HepG2 (cell line): ENCODE data around the gene REPS2. TPM values are rescaled to one million over a fixed set of nuclear protein-coding genes. Genes with fewer than 3 reads are reported as not detected.

ENCODE experiments used
- ATAC-seq: fragments of 200-7000 bp; cut with Tn5 transposase; 3 replicates; pipeline ENCODE4 v1.9.1; 2020; ENCODE audit warnings: mild to moderate bottlenecking, moderate library complexity
- BruUV-seq: library from RNA; stranded (reverse); fragments of 400-500 nt; replicated peaks from 2 replicates; lab custom pipeline; 2021; lab: Mats Ljungman, UMichigan
- CTCF ChIA-PET: fragments of 300-600 bp; formaldehyde crosslinking; extraction: SDS; loops from one replicate; lab custom pipeline; 2021; ENCODE audit warnings: low total read pairs, inconsistent platforms, low intra/inter-chr PET ratio; lab: Yijun Ruan, JAX
- POLR2A ChIA-PET: fragments of 350-600 bp; sonication (Branson Sonifier 250); formaldehyde crosslinking; loops from one replicate; lab custom pipeline; 2020; ENCODE audit warnings: antibody characterized with exemption, inconsistent platforms; lab: Yijun Ruan, JAX
- DNase-seq: peaks from one replicate; pipeline ENCODE4 v3.0.0-alpha.2; 2015; ENCODE audit warnings: low spot score
- FAIRE-seq: peaks from 3 replicates; lab custom pipeline; 2011; peaks lifted over from hg19 to GRCh38; lab: Jason Lieb, UNC
- H2AFZ ChIP-seq: one replicate; pipeline ENCODE4 v1.6.1; 2011; ENCODE audit warnings: low read length, inconsistent platforms
- H3K27ac ChIP-seq: fragments of 300-600 bp; 3 replicates; pipeline ENCODE4 v1.8.0; 2011; ENCODE audit warnings: mixed run types, mild to moderate bottlenecking, mixed read lengths, low read length, inconsistent platforms; ENCODE audit not compliant: insufficient read depth; ENCODE audit errors: extremely low read length
- H3K27me3 ChIP-seq, 2 experiments: fragments of 200-600 bp in 1 of 2; 2 replicates in 1 of 2; 3 replicates in 1 of 2; pipeline versions ENCODE4 v1.6.0 to v1.8.0; 2011; ENCODE audit warnings: low read length in 2 of 2, mild to moderate bottlenecking in 2 of 2, moderate library complexity in 2 of 2, inconsistent platforms in 1 of 2; ENCODE audit not compliant: insufficient read depth in 2 of 2, control insufficient read depth in 1 of 2
- H3K36me3 ChIP-seq, 2 experiments: fragments of 200-600 bp in 1 of 2; replicated peaks in 1 of 2; 2 replicates in 1 of 2; 3 replicates in 1 of 2; pipeline versions ENCODE4 v1.5.1 to v1.8.0; 2011; ENCODE audit warnings: low read length in 2 of 2, inconsistent platforms in 1 of 2; ENCODE audit not compliant: insufficient read depth in 2 of 2, control insufficient read depth in 1 of 2
- H3K4me1 ChIP-seq: 2 replicates; pipeline ENCODE4 v1.5.1; 2012; ENCODE audit warnings: low read length, inconsistent platforms; ENCODE audit not compliant: insufficient read depth
- H3K4me2 ChIP-seq: 2 replicates; pipeline ENCODE4 v1.6.0; 2011; ENCODE audit warnings: low read depth, low read length, inconsistent platforms
- H3K4me3 ChIP-seq, 3 experiments: fragments of 200-600 bp in 1 of 3; sonication (generic), shearing (Covaris generic) in 1 of 3; replicated peaks in 1 of 3; 2 replicates each; pipeline ENCODE4 v1.5.1; 2011 to 2016; ENCODE audit warnings: low read length in 3 of 3, inconsistent platforms in 2 of 3, low read depth in 2 of 3, mild to moderate bottlenecking in 2 of 3, control low read depth in 1 of 3, mixed read lengths in 1 of 3; ENCODE audit not compliant: insufficient read depth in 1 of 3
- H3K79me2 ChIP-seq: one replicate; pipeline ENCODE4 v1.6.1; 2011; ENCODE audit warnings: low read length, inconsistent platforms; ENCODE audit not compliant: insufficient read depth
- H3K9ac ChIP-seq: 2 replicates; pipeline ENCODE4 v1.6.0; 2011; ENCODE audit warnings: mild to moderate bottlenecking, low read depth, low read length, inconsistent platforms; ENCODE audit not compliant: insufficient read depth
- H3K9me3 ChIP-seq: 2 replicates; pipeline ENCODE4 v1.5.1; 2012; ENCODE audit warnings: mild to moderate bottlenecking, low read length
- H4K20me1 ChIP-seq: 2 replicates; pipeline ENCODE4 v1.6.0; 2011; ENCODE audit warnings: inconsistent platforms, mild to moderate bottlenecking, low read length, moderate library complexity; ENCODE audit not compliant: insufficient read depth
- ARID5B ChIP-seq: IDR thresholded peaks from 2 replicates; pipeline ENCODE4 v1.4.0; 2020; ENCODE audit warnings: mild to moderate bottlenecking, missing genetic modification reagents
- MAFF ChIP-seq: IDR thresholded peaks from 2 replicates; pipeline ENCODE4 v1.6.1; 2011; ENCODE audit warnings: low read depth, low read length, improper control_type of control experiment
- PLSCR1 ChIP-seq: sonication (generic); formaldehyde crosslinking; IDR thresholded peaks from 2 replicates; pipeline ENCODE4 v1.5.0; 2020; ENCODE audit warnings: missing genetic modification reagents, mild to moderate bottlenecking, borderline replicate concordance
- ZNF124 ChIP-seq: sonication (generic); formaldehyde crosslinking; IDR thresholded peaks from 2 replicates; pipeline ENCODE4 v1.4.0; 2020; ENCODE audit warnings: missing genetic modification reagents
- ZNF709 ChIP-seq: sonication (generic); formaldehyde crosslinking; IDR thresholded peaks from 2 replicates; pipeline ENCODE4 v1.5.0; 2020; ENCODE audit warnings: mild to moderate bottlenecking, missing genetic modification reagents
- ZNF800 ChIP-seq: sonication (generic); formaldehyde crosslinking; IDR thresholded peaks from 2 replicates; pipeline ENCODE4 v1.4.0; 2020; ENCODE audit warnings: missing genetic modification reagents
- WGBS: methylation state at CpG from one replicate; pipeline ENCODE4 v1.1.6; 2017; ENCODE audit warnings: low lambda C conversion rate; 5-methylcytosine and 5-hydroxymethylcytosine counted together
- in situ Hi-C: cut with HindIII; loops from 2 replicates; pipeline ENCODE4 v1.10.0; 2017; ENCODE audit warnings: low pct_unique_long_range_greater_than_20kb; ENCODE audit not compliant: extremely low pct_ligation_motif_present
- intact Hi-C: fragments of 100-400 bp; cut with micrococcal nuclease; formaldehyde crosslinking; loops from one replicate; pipeline ENCODE4 v1.10.0; 2022; ENCODE audit not compliant: unreplicated experiment
- polyA plus RNA-seq, 8 experiments: library from polyadenylated mRNA; depleted of rRNA in 3 of 8; stranded (reverse) in 7 of 8; unstranded in 1 of 8; fragments of >200 nt; fragmentation: Illumina TruSeq in 4 of 8; extraction: Trizol in 4 of 8; gene quantifications; 2 replicates each; pipeline versions ENCODE4 v1.2.1 to v1.2.3, GENCODE V29; 2011 to 2016; ENCODE audit warnings: low read depth in 4 of 8, missing spikeins in 1 of 8, mixed read lengths in 1 of 8; ENCODE audit not compliant: insufficient read depth in 1 of 8
- total RNA-seq, 5 experiments: library from RNA; depleted of rRNA; stranded (reverse); fragments of >200 nt; fragmentation: Illumina TruSeq; extraction: Trizol; gene quantifications; 2 replicates each; pipeline ENCODE4 v1.2.3, GENCODE V29; 2016; ENCODE audit warnings: low read depth in 1 of 5

REPS2 gene
- total and polyA plus RNA-seq, 2 of the 13 experiments (the other 11 are each of a cell fraction or from before 2014, with no cell fraction given), result 0.05 to 0.58 TPM

DNA sequence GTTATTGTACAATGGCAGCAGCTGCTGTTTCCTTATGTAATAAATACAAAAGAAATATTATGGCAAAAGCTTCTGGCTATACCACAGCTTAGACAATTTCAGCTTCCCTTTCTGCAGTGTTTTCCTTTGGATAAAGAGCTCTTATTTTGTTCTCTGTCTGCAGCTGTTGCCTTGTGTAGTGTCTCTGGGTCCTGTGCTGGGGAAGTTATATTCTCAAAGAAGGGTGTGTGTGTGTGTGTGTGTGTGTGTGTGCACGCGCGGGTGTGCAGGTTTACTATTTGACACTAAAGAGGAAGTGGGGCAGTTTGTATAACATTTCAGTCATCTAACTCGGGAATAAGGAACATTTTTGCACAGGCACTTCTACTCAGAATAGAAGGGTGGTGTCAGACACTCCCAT is 83.6 kb downstream of the REPS2 start:
- ChIA-PET CTCF (no interaction called here), POLR2A (no interaction called here)
- H3K36me3 ChIP-seq, result no peaks in the 10 kb centered on the region
- DNase-seq, result no peak
- no peak for TF ChIP-seq PLSCR1 (CRISPR knock-in tag)
- no peak for TF ChIP-seq ZNF800 (CRISPR knock-in tag)
- no peak for TF ChIP-seq ZNF709 (CRISPR knock-in tag)
- no peak for TF ChIP-seq MAFF
- TF ChIP-seq, all 625 proteins: peak for 0
- H4K20me1 ChIP-seq, result no peaks in the 10 kb centered on the region
- H3K9ac ChIP-seq, result no peak overlapping the region
- no peaks in the 10 kb centered on the region for H3K9me3 ChIP-seq
- no peaks in the 10 kb centered on the region for H3K27me3 ChIP-seq
- intact Hi-C loops (no loop called here), in situ Hi-C loops (no loop called here)
- H3K4me1 ChIP-seq, result no peaks in the 10 kb centered on the region
- no peak for FAIRE-seq
- no peak for ATAC-seq
- no peak overlapping the region for H3K4me3 ChIP-seq
- no peaks in the 10 kb centered on the region for H3K79me2 ChIP-seq
- H3K4me2 ChIP-seq, result no peak overlapping the region
- H2AFZ ChIP-seq, result no peak overlapping the region
- H3K27ac ChIP-seq, result no peak overlapping the region
- no TSS peak for BruUV-seq
- 71% methylated on average over 4 of the region's 4 CpGs for WGBS

DNA sequence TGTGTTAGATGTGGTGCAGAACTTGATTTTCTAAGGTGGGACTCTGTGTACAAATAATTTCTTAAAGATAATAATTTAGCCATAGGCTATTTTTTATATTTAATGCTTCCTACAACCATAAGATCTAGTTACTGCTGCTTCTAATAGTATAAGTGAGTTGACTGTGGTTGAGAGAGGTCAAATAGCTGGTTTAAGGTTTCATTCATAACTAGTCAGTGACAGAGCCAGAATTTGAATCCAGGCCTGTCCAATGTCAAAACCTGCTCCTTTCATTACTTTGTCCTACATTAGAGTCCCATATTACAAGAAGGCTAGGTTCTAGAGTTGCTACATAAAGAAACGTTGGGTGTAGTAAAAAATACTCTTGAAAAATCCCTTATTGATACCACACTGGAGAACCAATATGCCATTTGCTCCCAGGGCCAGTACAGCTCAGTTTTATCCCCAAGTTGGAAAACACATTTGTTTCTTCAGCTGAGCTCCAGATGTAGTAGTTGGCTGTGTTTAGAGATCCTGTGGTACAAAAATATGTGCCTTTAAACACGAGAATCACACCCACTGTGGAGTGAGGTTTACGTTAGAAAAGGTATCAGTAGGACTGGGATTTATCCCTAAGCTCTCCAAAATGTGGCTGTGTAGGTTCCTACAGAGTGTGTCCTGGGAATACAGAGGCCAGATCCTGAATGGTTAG is 84.3 kb downstream of the REPS2 start:
- H3K9ac ChIP-seq, result no peak overlapping the region
- intact Hi-C loops, result no loop called here
- no TSS peak for BruUV-seq
- H3K4me1 ChIP-seq, result no peaks in the 10 kb centered on the region
- no peaks in the 10 kb centered on the region for H3K79me2 ChIP-seq
- 0% methylated on average over 3 of the region's 3 CpGs for WGBS
- no peaks in the 10 kb centered on the region for H3K9me3 ChIP-seq
- in situ Hi-C loops, result no loop called here
- DNase-seq, result no peak
- no peak overlapping the region for H3K4me2 ChIP-seq
- ATAC-seq, result no peak
- no peaks in the 10 kb centered on the region for H3K36me3 ChIP-seq
- H3K27me3 ChIP-seq, result no peaks in the 10 kb centered on the region
- POLR2A ChIA-PET, result no interaction called here
- no peak overlapping the region for H3K27ac ChIP-seq
- no peak for FAIRE-seq
- no peaks in the 10 kb centered on the region for H4K20me1 ChIP-seq
- no peak overlapping the region for H3K4me3 ChIP-seq
- TF ChIP-seq ZNF124 (CRISPR knock-in tag), result no peak
- no peak for TF ChIP-seq ARID5B (CRISPR knock-in tag)
- TF ChIP-seq, all 625 proteins: peak for 0
- CTCF ChIA-PET, result no interaction called here
- H2AFZ ChIP-seq, result no peak overlapping the region
